ENCODE results near the gene TMC7.

Gene TMC7

GRCh38 chr16:19006446-19007315 lies 22.9 kb downstream of the TMC7 start:
- no peak overlapping the region for H3K27ac ChIP-seq (ENCODE audit: low read depth, low read length)
- H3K9me3 ChIP-seq (ENCODE audit: low read length), result no peaks in the 10 kb centered on the region

GRCh38 chr16:19008245-19009169 lies 24.8 kb downstream of the TMC7 start:
- no peak overlapping the region for H3K27ac ChIP-seq (ENCODE audit: low read depth, low read length)
- H3K4me3 ChIP-seq (ENCODE audit: low read depth in 1 of 2, low read length in 2 of 2), result no peak overlapping the region
- H3K9ac ChIP-seq (ENCODE audit: low read length), result no peak overlapping the region
- H3K27me3 ChIP-seq (ENCODE audit: control insufficient read depth in 1 of 2, insufficient read depth in 2 of 2, low read length in 2 of 2), result no peaks in the 10 kb centered on the region
- H3K9me3 ChIP-seq (ENCODE audit: low read length), result no peaks in the 10 kb centered on the region
- no peaks in the 10 kb centered on the region for H3K4me1 ChIP-seq (ENCODE audit: insufficient read depth, low read length)
- no peaks in the 10 kb centered on the region for H3K36me3 ChIP-seq (ENCODE audit: insufficient read depth, low read length)

More at GRCh38 chr16:19006446-19007315, 22.9 kb downstream of the TMC7 start:
- no peaks in the 10 kb centered on the region for H3K4me1 ChIP-seq (ENCODE audit: insufficient read depth, low read length)
- no peaks in the 10 kb centered on the region for H3K27me3 ChIP-seq (ENCODE audit: control insufficient read depth in 1 of 2, insufficient read depth in 2 of 2, low read length in 2 of 2)
- no peaks in the 10 kb centered on the region for H3K36me3 ChIP-seq (ENCODE audit: insufficient read depth, low read length)
- no peak overlapping the region for H3K4me3 ChIP-seq (ENCODE audit: low read depth in 1 of 2, low read length in 2 of 2)
- no peak overlapping the region for H3K9ac ChIP-seq (ENCODE audit: low read length)

GRCh38 chr16:19011169-19011731 lies 27.5 kb downstream of the TMC7 start:
- no peak overlapping the region for H3K9ac ChIP-seq (ENCODE audit: low read length)
- no peaks in the 10 kb centered on the region for H3K27me3 ChIP-seq (ENCODE audit: control insufficient read depth in 1 of 2, insufficient read depth in 2 of 2, low read length in 2 of 2)
- no peaks in the 10 kb centered on the region for H3K4me1 ChIP-seq (ENCODE audit: insufficient read depth, low read length)
- H3K4me3 ChIP-seq (ENCODE audit: low read depth in 1 of 2, low read length in 2 of 2), result no peak overlapping the region
- no peaks in the 10 kb centered on the region for H3K9me3 ChIP-seq (ENCODE audit: low read length)
- no peak overlapping the region for H3K27ac ChIP-seq (ENCODE audit: low read depth, low read length)
- no peaks in the 10 kb centered on the region for H3K36me3 ChIP-seq (ENCODE audit: insufficient read depth, low read length)

- no peak overlapping the region for H3K4me3 ChIP-seq (ENCODE audit: low read depth in 1 of 2, low read length in 2 of 2)
- H3K4me1 ChIP-seq (ENCODE audit: insufficient read depth, low read length), result no peaks in the 10 kb centered on the region
- H3K27me3 ChIP-seq (ENCODE audit: control insufficient read depth in 1 of 2, insufficient read depth in 2 of 2, low read length in 2 of 2), result no peaks in the 10 kb centered on the region
- H3K9me3 ChIP-seq (ENCODE audit: low read length), result no peaks in the 10 kb centered on the region
- no peak overlapping the region for H3K27ac ChIP-seq (ENCODE audit: low read depth, low read length)
- H3K9ac ChIP-seq (ENCODE audit: low read length), result no peak overlapping the region
- H3K36me3 ChIP-seq (ENCODE audit: insufficient read depth, low read length), result no peaks in the 10 kb centered on the region
These were observed 30.7 kb downstream of the TMC7 start for GRCh38 chr16:19014461-19014860.

GRCh38 chr16:19017179-19017578 lies 33.4 kb downstream of the TMC7 start:
- Histone ChIP-seq H3K27ac (ENCODE audit: low read depth, low read length) (no peak overlapping the region), H3K27me3 (ENCODE audit: control insufficient read depth in 1 of 2, insufficient read depth in 2 of 2, low read length in 2 of 2) (no peaks in the 10 kb centered on the region), H3K36me3 (ENCODE audit: insufficient read depth, low read length) (no peaks in the 10 kb centered on the region), H3K9ac (ENCODE audit: low read length) (no peak overlapping the region), H3K9me3 (ENCODE audit: low read length) (no peaks in the 10 kb centered on the region), H3K4me1 (ENCODE audit: insufficient read depth, low read length) (no peaks in the 10 kb centered on the region), H3K4me3 (ENCODE audit: low read depth in 1 of 2, low read length in 2 of 2) (no peak overlapping the region)

- H3K36me3 ChIP-seq (ENCODE audit: insufficient read depth, low read length), result no peaks in the 10 kb centered on the region
These were observed 37.0 kb downstream of the TMC7 start for GRCh38 chr16:19020689-19021088.

GRCh38 chr16:19021747-19022146 lies 38.0 kb downstream of the TMC7 start:
- no peaks in the 10 kb centered on the region for H3K4me1 ChIP-seq (ENCODE audit: insufficient read depth, low read length)
- H3K9me3 ChIP-seq (ENCODE audit: low read length), result no peaks in the 10 kb centered on the region
- H3K36me3 ChIP-seq (ENCODE audit: insufficient read depth, low read length), result no peaks in the 10 kb centered on the region
- no peaks in the 10 kb centered on the region for H3K27me3 ChIP-seq (ENCODE audit: control insufficient read depth in 1 of 2, insufficient read depth in 2 of 2, low read length in 2 of 2)
- no peak overlapping the region for H3K9ac ChIP-seq (ENCODE audit: low read length)
- no peak overlapping the region for H3K4me3 ChIP-seq (ENCODE audit: low read depth in 1 of 2, low read length in 2 of 2)
- H3K27ac ChIP-seq (ENCODE audit: low read depth, low read length), result no peak overlapping the region

More at GRCh38 chr16:19020689-19021088, 37.0 kb downstream of the TMC7 start:
- H3K9ac ChIP-seq (ENCODE audit: low read length), result no peak overlapping the region
- H3K9me3 ChIP-seq (ENCODE audit: low read length), result no peaks in the 10 kb centered on the region
- no peak overlapping the region for H3K27ac ChIP-seq (ENCODE audit: low read depth, low read length)
- H3K27me3 ChIP-seq (ENCODE audit: control insufficient read depth in 1 of 2, insufficient read depth in 2 of 2, low read length in 2 of 2), result no peaks in the 10 kb centered on the region
- no peaks in the 10 kb centered on the region for H3K4me1 ChIP-seq (ENCODE audit: insufficient read depth, low read length)
- no peak overlapping the region for H3K4me3 ChIP-seq (ENCODE audit: low read depth in 1 of 2, low read length in 2 of 2)

GRCh38 chr16:19027416-19027815 lies 43.7 kb downstream of the TMC7 start:
- no peak overlapping the region for H3K27ac ChIP-seq (ENCODE audit: low read depth, low read length)
- no peaks in the 10 kb centered on the region for H3K4me1 ChIP-seq (ENCODE audit: insufficient read depth, low read length)
- H3K27me3 ChIP-seq (ENCODE audit: control insufficient read depth in 1 of 2, insufficient read depth in 2 of 2, low read length in 2 of 2), result no peaks in the 10 kb centered on the region
- no peak overlapping the region for H3K9ac ChIP-seq (ENCODE audit: low read length)
- H3K36me3 ChIP-seq (ENCODE audit: insufficient read depth, low read length), result no peaks in the 10 kb centered on the region
- no peaks in the 10 kb centered on the region for H3K9me3 ChIP-seq (ENCODE audit: low read length)
- no peak overlapping the region for H3K4me3 ChIP-seq (ENCODE audit: low read depth in 1 of 2, low read length in 2 of 2)

- Histone ChIP-seq H3K27me3 (ENCODE audit: control insufficient read depth in 1 of 2, insufficient read depth in 2 of 2, low read length in 2 of 2) (no peaks in the 10 kb centered on the region), H3K4me3 (ENCODE audit: low read depth in 1 of 2, low read length in 2 of 2) (no peak overlapping the region), H3K36me3 (ENCODE audit: insufficient read depth, low read length) (no peaks in the 10 kb centered on the region), H3K9ac (ENCODE audit: low read length) (no peak overlapping the region), H3K4me1 (ENCODE audit: insufficient read depth, low read length) (no peaks in the 10 kb centered on the region), H3K9me3 (ENCODE audit: low read length) (no peaks in the 10 kb centered on the region), H3K27ac (ENCODE audit: low read depth, low read length) (no peak overlapping the region)
These were observed 46.2 kb downstream of the TMC7 start for GRCh38 chr16:19029980-19030379.

- Histone ChIP-seq H3K9ac (ENCODE audit: low read length) (no peak overlapping the region), H3K27ac (ENCODE audit: low read depth, low read length) (no peak overlapping the region), H3K9me3 (ENCODE audit: low read length) (no peaks in the 10 kb centered on the region), H3K4me3 (ENCODE audit: low read depth in 1 of 2, low read length in 2 of 2) (no peak overlapping the region), H3K27me3 (ENCODE audit: control insufficient read depth in 1 of 2, insufficient read depth in 2 of 2, low read length in 2 of 2) (no peaks in the 10 kb centered on the region), H3K4me1 (ENCODE audit: insufficient read depth, low read length) (no peaks in the 10 kb centered on the region), H3K36me3 (ENCODE audit: insufficient read depth, low read length) (no peaks in the 10 kb centered on the region)
These were observed 48.0 kb downstream of the TMC7 start for GRCh38 chr16:19031738-19032137.

GRCh38 chr16:19033761-19034160 lies 50.0 kb downstream of the TMC7 start:
- Histone ChIP-seq H3K36me3 (ENCODE audit: insufficient read depth, low read length) (no peaks in the 10 kb centered on the region), H3K4me3 (ENCODE audit: low read depth in 1 of 2, low read length in 2 of 2) (no peak overlapping the region), H3K27me3 (ENCODE audit: control insufficient read depth in 1 of 2, insufficient read depth in 2 of 2, low read length in 2 of 2) (no peaks in the 10 kb centered on the region), H3K4me1 (ENCODE audit: insufficient read depth, low read length) (no peaks in the 10 kb centered on the region), H3K9ac (ENCODE audit: low read length) (no peak overlapping the region), H3K9me3 (ENCODE audit: low read length) (no peaks in the 10 kb centered on the region), H3K27ac (ENCODE audit: low read depth, low read length) (no peak overlapping the region)

Measured in muscle layer of colon (tissue), 2 donors.